GM21526 (cell line): Measurements from ENCODE around the gene OGN.

Source experiments
- ATAC-seq: cut with Tn5 transposase; IDR thresholded peaks from one replicate; pipeline ENCODE4 v1.9.1; 2021; ENCODE audit warnings: moderate library complexity; ENCODE audit not compliant: unreplicated experiment, low FRiP score

The OGN gene

GRCh38 chr9:92350740-92351133 lies 53.6 kb downstream of the OGN start:
- ATAC-seq: no peak

GRCh38 chr9:92349771-92350739 lies 54.3 kb downstream of the OGN start:
- ATAC-seq: no peak

DNA sequence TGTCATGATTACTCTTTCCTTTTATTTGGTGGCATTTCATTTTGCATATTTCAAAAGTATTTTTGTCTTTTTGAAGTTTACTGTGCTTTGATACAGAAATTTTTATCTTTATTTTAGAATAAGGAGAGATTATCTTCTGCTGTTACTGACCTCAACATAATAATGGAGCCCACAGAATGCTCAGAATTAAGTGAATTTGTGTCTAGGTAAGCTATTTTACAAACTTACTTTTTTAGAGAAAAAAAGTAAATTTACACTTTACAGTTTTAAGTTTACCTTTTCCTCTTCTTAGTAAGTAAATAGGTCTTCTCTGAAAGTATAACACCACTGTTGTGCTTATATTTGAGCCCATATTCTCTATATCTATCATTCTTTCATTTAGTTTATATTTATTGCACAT lies 58.8 kb downstream of the OGN start:
- ATAC-seq: no peak

- ATAC-seq: no peak
Measured at GRCh38 chr9:92342825-92343488, 61.4 kb downstream of the OGN start.

DNA sequence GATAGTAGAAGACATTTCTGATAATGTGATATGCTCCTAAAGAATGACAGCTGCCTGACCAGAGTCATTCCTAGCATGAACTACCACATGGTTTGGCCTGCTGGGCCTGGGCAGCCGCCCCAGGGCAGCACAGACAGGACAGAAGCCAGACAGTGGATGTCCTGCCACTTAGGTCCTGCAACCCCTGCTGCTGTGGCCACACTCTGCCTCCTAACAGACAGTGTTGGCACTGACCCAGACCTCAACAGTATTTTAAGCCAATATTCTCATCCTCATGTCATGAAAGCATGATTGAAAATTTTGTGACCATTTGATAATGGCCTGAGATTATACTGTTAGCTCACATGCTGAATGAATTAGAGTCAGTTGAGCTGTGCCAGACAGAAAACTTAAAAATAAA lies 62.8 kb downstream of the OGN start:
- no peak for ATAC-seq

- no peak for ATAC-seq
Measured at GRCh38 chr9:92333282-92333634, 71.1 kb downstream of the OGN start.
